AG08396 (cell line): ENCODE measurements around the gene CCDC142.

Source experiments
- DNase-seq: peaks from one replicate; pipeline ENCODE4 v3.0.0; 2012; ENCODE audit warnings: low spot score, mixed read lengths

CCDC142 gene

DNA sequence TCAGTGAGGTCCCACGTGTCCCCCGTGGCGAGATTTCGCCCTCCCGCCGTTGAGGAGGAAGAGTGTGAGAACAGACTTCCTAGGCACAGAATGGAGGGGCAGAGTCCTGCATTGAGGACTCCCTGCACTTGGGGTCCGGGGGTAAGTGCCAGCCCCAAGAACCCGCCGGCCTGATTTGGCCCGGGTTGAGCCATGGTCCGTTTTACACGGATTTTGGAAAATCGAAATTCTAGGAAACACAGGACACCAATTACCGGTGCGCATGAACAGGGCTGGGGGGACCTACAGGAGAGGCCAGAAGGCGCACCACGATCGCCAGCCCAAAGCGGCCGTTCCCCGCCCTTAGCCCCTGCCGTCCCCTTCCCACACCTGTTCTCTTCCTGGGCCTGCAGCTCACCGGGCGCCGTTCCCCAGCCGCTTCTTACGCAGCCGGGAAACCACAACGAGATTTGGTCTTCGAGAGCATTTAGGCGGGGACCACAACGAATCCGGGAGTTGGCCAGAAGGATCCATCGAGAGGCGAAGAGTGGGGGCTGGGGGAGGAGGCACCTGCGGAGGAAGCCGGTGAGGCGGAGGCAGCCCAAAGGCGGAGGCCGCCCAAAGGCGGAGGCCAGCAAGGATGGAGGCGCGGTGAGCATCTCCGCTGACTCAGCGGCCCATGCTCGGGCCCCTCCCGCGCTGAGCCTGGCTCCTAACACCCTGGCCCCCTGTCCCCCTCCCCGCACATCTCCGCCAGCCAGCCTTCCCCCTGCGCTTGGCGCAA is 31.0 kb upstream of the CCDC142 start:
- DNase-seq, result no peak

GRCh38 chr2:74512744-74513604 is 30.2 kb upstream of the CCDC142 start:
- DNase-seq, result no peak

GRCh38 chr2:74511104-74511989 is 28.5 kb upstream of the CCDC142 start:
- DNase-seq, result no peak

DNA sequence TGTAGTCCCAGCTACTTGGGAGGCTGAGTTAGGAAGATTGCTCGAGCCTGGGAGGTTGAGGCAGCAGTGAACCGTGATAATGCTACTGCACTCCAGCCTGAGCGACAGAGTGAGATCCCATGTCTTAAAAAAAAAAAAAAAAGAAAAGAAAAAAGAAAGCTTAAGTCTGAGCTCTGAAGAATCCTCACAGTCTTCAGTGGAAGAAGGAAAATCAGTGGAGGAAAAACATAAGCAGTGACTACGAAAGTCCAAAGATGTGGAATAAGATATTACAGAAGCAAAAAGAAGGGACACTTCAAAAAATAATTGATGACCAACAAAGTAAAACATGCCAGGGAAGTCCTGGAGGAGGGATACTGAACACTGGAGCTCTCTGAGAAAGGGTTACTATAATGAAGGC is 27.5 kb upstream of the CCDC142 start:
- DNase-seq, result no peak

GRCh38 chr2:74507926-74508520 is 25.2 kb upstream of the CCDC142 start:
- no peak for DNase-seq

DNA sequence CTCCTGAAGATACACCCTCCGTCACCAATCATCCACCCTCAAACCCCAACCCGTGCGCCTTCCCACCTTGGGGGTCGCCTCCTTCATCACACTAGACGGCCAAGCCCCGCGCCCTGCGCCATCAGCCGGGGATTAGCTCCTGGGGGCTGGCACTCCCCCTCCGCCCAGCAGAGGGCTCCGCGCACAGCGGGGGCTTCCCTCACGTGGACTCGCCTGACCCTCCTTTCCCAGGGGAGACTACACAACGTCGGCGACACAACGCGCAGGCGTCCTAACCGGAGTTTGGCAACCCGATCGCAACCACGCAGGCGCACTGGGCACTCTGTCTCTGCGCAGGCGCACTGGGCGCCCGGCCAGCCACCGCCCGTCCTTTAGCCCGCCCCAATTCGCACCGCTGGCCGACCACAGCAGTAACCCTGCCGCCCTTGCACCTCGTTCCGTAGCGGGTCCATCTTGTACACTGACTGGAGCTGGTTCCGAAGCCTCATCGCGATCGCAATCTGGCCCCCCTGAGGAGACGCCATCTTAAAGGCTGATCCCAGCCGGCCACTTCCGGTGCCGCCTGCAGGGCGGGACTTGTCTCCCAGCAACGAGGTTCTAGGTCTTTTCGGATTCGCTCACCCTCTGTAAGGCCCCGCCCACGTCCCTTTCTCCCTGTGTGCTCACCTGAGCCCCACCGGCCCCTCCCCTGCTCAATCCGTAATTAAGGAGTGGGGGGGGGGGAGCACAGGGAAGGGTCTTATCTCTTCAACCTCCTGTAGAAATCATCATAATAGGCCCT is 24.5 kb upstream of the CCDC142 start, which contains the start of gene PCGF1:
Gene PCGF1, minus strand, starts transcription at position 551 of the 781 bp plus-strand sequence. Its CDS starts 27 bp downstream, at position 524.
- peak; percentile 97 for DNase-seq

DNA sequence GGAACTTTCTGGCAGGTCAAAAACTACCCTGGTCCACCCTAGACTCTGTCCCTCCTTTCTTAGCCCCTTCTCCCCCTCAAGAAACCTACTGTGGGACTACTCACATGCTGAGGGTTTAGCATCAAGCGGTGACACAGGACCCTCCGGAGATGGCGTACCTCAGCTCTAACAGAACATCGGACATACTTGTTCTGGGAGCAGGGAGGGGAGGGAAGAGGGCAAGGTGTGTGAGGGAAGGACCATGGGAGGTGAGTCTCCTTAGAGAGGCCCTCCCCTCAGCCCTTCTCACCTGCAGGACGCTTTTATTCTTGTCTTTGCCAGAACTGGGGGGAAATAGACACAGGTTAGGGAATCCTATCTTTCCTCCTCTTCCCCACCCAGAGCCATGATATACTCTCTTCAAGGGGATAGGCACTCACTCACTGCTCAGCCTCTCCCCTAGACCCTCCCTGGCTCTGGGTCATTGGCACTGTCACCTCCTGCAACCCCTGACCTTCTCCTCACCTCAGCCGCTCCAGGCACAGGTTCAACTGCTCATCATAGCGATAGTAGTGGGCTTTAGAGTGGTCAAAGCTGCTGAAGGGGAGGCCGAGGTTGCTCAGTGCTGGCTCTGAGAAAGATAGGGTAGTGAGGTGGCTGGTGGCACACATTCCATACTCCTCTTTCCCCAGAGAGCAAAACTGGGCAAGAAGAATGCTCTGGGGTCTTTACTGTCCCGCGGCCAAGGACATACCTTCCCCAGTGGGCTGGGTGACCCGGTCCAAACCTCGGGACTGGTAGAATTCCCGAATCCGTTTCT is 22.8 kb upstream of the CCDC142 start:
- DNase-seq, result no peak

GRCh38 chr2:74504591-74504990 is 21.8 kb upstream of the CCDC142 start:
- DNase-seq, result no peak

- no peak for DNase-seq
These were observed 21.0 kb upstream of the CCDC142 start for GRCh38 chr2:74503506-74504475.

DNA sequence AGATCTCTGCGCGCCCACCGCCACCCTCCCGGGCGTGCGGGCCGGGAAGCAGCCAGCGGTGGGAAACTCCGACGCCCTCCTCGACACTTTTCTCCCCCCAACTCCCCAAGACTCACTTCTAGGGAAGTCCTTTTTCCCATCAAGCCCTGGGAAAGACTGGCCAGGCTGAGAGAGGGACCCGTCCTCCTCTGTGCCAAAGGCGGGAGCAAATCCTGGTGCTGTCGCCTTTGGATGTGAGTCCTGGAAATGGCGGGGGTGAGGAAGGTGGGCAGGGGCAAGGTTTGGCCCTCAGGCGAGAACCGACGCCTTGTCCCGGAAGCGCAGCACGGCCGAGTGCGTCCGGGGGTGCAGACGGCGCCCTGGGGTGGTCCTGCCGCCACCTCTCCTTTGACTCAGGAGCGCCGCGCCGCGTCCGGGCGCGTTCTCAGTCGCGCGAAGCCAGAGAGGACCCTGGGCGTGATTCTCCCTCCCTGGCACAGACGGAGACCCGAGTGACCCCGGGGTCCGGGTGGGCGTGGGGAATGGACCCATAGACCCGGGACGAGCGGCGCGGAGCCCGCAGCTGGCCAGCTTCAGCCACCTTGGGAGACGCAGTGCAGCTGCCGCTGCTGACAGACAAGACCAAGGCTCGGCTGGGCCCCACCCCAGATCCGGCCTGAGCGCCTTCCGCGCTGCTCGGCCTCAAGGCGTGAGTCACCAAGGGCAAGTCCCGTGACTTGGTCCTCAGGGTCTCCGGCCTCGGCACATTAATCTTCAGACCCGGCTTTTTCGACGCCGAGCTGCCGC is 20.1 kb upstream of the CCDC142 start:
- DNase-seq, result peak; percentile 90

GRCh38 chr2:74502147-74502719 is 19.4 kb upstream of the CCDC142 start:
- no peak for DNase-seq

- no peak for DNase-seq
These were observed 18.7 kb upstream of the CCDC142 start for GRCh38 chr2:74501335-74502071.

- no peak for DNase-seq
These were observed 17.8 kb upstream of the CCDC142 start for GRCh38 chr2:74500578-74500946.

- no peak for DNase-seq
These were observed 17.3 kb upstream of the CCDC142 start for GRCh38 chr2:74499940-74500577.

DNA sequence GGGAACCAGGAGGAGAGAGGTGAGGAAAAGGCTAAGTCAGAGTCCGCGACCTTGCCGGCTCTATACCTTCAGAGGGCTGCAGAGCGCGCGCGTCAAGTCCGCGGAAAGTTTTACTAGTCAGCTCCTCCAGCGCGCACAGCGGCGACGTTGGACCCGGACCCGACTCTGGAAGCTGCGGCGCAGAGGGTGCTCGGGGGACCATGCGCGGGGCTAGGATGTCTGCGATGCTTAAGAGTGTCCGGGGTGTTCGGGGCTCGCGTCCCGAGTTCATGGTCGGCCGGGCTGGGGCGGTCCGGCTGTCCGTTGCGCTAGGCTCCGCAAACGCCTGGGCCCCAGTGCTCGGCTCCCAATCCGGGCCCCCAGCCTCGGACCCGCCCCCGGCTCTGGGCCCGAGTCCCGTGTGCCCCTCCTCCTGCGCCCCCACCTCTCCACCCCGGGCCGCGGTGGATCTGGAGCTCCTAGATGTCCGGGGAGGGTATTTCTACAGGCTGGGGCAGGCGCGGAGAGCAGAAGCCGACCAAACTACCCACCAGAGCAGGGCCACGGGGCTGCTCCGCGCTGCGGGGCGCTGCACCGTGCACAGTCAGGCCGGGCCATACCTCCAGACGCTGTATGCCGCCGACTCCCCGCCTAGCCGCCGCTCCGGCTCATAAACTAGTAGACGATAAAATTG is 16.6 kb upstream of the CCDC142 start, which contains the start of gene LBX2:
Gene LBX2, minus strand, starts transcription at position 337 of the 673 bp plus-strand sequence. Its CDS starts 66 bp downstream, at position 271.
- DNase-seq, result peak; percentile 40
